Activated CD8-positive, alpha-beta memory T cell treated with anti-CD3 and anti-CD28 coated beads, Interleukin-2, amount 50 U/mL, for 24 hours (primary cell): Measurements from ENCODE around the gene XYLT1.

Experiments used
- DNase-seq: peaks from one replicate; pipeline ENCODE4 v3.0.0-alpha.2; 2020; ENCODE audit errors: extremely low read depth

XYLT1 gene

DNA sequence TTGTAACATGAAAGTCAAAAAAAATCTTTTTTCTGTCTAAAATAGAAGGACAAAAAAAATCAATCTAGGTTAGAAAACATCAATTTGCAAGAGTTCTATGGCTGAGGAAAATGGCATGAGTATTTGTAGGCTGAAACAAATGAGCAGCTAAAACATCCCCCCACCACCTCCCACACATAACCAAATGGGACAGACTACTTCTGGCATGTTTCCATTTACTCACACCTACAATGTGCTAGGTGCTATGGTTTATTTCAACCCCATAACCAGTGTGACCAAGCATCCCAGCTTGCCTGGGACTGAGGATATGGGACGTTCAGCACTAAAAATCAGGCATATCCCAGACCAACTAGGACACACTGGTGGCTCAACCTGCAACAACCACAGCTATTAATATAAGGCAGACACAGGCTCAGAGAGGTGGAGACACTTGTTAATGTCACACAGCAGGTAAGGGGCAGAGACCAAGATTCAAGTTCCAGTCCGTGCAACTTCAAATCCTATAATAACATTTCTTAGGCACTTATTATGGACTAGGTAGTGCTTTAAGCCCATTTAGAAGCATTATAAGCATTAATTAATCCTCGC is 96.0 kb downstream of the XYLT1 start:
- no peak for DNase-seq

DNA sequence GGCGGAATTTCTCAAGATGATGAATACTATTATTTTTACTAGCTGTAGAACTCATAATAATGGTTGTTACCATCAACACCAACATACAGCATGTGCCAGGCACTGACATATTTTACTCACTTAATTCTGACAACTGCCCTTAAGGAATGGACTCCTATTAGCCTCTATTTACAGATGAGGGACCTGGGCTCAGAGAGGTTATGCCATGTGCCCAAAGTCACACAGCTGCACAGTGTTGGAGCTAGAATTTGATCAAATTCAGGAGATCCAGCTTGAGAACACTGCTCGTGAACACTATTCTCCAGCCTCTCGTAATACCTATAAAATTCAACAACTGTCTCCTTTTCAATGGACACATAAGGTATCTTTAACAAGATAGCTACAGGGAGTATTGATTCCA is 97.2 kb downstream of the XYLT1 start:
- DNase-seq = no peak

DNA sequence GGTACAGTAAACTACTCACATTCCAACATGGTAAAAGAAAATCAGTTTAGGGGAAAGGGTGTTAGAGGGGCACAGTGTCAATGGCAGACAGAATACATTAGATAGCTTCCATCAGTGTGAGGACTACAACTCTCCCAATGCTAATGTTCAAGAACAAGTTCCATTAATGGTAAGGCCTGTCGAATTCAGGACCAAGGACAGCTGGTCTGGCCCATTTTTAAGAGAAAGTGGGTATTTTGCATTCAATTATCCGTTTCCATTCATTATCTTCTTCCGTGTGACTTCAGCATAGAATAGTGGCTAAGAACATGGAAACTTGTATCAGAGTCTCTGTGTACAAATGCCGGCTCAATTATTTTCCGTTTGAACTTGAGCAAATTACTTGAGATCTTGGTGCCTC is 98.4 kb downstream of the XYLT1 start:
- DNase-seq = no peak

DNA sequence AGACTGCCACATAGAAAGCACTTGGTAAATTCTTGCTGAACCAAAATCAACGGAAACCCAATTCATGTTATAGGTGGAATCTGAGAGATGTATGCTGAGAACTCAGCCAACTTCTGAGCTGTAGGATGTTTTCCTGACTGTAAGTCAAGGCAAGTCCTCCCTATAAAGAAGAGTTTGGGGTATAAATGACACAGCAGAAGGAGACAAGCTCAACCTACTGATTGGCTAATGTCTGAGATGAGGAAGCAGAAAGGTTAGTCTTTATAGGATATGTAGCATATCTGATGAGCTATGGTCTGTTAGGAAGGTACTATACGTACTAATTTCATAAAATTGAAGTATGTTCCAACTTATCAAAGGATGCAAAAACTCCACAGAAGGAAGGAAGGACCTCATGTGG is 99.5 kb downstream of the XYLT1 start:
- no peak for DNase-seq

DNA sequence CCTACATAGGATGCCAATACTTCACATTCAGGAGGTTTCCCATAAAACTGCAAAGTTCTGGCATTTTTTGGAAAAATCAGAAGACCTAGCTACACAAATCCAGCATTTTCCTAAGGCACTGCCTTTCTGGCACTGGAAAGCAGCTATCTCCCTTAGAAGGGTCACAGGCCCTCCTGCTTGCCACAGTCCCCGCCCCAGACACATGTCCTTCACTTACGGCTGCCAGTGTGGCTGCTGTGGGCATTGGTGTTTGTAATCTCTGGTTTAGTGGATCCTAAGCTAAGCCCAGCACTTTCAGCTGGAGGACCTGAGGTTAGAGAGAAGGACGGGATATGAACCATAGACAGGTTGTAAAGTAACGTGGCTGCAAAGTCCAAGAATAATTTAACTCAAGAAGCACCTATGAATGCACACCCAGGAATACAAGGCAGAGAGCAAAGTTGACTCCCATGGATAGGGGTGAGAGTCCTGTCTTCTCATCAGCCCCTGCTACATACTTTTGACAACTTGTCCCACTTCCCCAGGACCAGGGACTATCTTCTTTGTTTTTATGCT is 100.0 kb downstream of the XYLT1 start:
- DNase-seq = no peak

DNA sequence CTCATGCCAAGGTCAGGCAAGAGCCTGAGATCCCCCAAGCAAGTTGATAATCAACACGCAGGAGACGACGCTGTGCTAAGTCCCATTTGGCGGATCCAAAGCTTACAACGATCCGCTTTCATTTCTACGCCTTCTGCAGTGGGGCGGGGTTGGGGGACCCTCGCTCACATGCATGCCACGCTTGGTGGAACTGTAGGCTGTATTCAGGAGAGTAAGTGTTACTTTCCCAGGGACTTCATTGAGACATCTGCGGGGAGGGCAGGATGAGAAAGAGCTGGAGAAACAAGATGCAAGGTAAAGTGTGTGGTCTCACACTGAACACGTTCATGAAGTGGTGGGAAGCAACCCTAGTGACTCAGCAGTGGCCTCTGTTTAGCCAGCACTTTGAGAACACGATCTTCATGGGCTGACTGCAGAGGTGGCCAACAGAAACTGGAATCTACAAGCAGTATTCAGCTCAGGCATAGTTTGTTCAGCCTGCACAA is 100.5 kb downstream of the XYLT1 start:
- no peak for DNase-seq

DNA sequence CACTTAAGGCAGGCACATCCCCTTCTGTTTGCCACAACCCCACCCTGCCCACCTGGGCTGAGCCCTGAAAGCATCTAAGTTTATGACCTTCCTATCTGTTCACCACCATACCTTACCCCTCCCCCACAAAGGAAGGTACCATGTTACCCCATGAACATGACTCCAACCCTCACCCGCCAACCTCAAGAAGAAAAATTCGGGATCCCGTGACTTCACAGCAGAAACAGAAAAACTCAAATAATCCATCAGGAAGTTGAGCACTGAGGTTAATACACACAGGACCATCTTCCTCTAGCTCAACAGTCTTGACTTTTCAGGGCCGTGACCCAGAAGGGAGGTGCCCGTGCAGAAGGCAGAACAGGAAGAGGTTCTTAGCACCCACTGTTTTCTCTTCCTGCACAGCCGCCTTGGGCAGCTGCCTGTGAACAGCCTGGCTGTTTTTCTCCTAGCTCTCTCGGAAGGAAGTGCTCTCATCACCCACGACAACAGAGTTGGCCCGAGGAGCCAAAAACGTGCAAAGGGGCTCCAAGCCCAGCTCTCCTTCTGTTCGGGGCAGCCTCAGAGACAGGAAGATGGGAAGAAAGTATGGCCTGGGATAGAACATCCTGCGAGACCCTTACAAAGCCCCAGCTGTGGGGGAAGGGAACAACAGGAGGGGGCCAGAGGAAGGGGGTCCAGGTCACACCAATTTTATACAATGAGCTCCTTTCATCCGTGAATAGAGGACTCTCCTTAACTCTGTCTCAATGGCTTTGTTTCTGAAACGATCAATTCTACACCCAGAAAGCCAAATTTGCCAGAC is 101.1 kb downstream of the XYLT1 start:
- DNase-seq = no peak

DNA sequence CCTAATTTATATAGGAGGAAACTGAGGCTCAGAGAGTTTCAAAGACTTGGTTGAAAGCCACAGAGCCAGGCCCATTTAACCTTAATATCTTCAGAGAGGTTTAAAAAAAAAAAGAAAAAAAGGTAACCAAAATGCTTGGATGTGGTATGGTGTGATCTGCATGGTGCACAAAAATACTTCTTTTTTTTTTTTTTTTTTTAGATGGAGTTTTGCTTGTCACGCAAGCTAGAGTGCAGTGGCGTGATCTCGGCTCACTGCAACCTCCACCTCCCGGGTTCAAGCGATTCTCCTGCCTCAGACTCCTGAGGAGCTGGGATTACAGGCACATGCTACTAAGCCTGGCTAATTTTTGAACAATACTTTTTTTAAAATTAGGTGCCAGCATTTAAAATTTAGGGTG is 101.8 kb downstream of the XYLT1 start:
- DNase-seq = no peak

DNA sequence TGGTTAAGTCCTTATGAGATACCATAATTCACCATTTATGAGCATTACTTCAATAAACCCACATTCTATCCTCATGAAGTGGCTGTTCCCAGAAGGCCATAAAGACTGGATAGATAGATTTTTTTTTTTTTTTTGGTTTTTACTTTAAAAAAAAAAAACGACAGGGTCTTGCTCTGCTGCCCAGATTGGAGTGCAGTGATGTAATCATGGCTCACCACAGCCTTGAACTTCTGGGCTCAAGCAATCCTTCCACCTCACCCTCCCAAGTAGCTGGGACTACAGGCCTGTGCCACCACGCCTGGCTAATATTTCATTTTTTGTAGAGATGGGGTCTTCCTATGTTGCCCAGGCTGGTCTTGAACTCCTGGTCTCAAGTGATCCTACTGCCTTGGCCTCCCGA is 102.3 kb downstream of the XYLT1 start:
- no peak for DNase-seq

DNA sequence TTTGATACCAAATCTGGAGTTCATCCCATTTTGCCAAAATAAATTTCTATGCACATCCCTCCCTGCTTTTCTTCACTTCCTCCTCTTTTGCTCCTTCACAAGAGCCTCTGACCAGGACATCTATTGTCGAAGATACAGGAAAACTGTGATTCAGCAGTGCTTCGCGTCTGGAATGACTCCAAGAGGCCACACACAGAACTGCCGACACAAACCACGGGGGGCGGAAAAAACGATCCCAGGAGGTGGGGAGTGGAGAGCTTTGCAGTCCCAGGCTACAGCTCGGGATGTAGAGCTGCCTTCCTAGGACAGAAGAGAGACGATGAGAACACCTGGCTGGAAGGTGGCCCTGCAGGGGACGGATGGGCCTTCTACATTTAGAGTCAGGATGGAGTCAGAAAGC is 102.8 kb downstream of the XYLT1 start:
- DNase-seq = no peak

DNA sequence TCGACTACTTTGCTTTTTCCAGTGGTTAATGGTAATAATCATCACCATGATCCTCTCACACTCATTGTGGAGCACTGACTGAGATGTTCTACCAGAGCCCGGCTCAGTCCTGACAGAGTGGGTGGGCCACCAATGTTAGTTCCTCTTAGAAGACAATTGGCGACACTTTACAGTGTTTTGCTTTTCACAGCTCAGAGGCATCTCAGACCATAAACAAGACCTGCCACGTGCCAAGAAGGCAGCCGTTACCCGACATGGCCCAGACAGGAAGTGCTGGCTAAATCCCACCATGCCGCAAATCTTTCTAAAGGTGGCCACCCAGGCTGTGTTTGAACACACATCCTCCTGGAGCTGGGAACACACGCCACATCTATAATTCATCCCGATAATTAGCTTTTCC is 103.7 kb downstream of the XYLT1 start:
- no peak for DNase-seq

DNA sequence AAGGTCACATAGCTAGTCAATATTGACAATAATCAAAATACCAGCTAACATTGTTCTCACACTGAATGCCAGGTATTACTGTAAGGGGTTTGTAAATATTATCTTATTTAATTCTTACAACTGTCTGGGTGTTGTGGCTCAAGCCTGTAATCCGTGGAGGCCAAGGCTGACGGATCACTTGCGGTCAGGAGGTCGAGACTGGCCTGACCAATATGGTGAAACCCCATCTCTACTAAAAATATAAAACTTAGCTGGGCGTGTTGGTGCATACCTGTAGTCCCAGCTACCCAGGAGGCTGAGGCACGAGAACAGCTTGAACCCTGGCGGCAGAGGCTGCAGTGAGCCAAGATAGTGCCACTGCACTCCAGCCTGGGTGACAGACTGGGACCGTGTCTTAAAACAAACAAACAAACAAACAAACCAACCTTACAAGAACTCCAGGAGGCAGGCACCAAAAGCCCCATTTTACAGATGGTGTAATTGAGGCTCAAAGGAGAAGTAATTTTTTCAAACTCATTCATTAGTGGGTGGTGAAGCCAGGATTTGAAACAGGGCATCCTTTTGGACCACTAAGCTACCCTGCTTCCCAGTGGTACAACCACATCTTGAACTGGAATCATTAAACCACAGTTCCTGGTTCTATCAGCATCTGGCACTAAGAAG is 104.3 kb downstream of the XYLT1 start:
- DNase-seq = no peak

DNA sequence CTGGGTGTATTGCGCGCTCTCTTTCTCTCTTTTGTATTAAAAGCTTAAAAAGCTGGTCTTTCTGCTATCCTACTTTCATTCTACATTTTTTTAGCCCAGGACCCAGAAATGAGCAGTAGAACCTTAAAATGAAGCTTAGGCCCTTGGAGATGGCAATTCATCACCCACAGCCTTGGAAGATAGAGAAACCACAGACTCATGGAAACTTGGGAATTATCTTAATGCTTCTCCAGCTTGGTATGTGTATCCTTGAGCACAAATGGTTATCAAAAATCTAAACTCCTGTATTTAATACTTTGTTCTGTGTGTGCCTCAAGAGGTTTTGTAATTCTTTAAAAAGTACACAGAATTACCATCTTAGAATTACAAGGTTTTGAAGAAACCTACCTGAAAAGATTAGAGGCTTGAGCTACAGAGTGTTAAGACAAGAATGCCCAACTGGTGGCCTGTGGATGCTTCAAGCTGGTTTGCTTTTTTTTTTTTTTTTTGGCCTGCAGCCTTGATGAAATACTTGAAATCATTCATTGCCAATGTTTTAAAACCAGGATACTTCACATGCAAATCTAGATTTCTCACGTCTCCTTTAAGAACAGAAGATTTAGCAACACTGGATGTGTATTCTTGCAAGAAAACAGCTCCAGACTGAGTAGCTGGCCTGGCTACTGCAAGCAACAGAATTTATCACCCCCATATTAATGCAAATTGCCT is 105.0 kb downstream of the XYLT1 start:
- no peak for DNase-seq

DNA sequence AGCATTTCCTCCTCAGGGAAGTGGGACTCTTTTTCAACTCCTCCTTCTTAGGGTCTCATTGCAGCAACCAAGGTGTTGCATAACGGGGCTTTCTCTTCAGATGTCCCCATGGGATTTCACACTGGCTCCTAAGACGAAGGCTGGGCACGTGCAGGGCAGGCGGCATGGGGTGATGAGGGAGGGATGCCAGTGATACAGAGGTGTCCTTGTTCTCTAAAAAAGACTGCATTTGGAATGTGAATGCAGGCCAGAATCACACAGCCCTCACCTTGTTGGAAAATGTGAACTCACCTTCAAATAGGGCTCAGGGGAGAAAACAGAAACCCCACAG is 105.6 kb downstream of the XYLT1 start:
- no peak for DNase-seq

DNA sequence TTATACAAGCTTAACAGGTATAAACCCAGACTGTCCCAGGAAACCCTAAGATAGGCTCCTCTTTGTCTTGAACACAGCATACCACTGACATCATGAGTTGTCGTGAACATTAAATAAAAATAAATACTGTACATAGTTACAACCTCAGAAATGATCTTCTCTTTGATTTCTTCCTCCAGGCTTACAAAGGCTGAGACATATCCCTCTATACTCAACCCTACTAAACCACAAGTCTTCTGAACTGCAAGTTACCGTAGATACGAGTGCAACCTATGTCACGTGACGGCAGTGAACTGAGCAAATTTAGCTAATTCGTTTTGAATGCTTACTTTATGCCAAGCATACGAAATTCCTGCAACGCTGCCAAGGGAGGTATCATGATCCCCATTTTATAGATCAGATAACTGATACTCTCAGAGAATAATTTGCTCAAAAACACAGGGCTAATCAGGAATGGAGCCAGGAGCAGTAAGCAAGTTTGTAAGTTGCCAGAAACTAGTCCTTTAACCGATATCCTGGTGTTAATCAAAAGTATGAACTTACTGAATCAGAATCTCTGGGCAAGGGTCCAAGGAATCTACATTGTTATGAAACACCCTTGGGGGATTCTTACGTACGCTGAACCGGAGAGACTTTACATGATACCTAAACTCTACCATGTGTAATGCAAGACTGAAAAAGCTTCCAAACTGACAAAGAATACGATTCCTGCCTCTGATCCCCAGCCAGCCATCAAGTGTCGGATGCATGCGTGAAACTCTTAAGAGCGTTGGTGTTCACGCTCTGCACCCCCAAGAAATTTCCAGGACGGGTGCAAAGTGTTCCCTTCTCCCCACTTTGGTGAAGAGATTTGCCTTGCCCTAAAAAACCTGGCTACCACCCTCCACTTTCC is 106.2 kb downstream of the XYLT1 start:
- DNase-seq = no peak

DNA sequence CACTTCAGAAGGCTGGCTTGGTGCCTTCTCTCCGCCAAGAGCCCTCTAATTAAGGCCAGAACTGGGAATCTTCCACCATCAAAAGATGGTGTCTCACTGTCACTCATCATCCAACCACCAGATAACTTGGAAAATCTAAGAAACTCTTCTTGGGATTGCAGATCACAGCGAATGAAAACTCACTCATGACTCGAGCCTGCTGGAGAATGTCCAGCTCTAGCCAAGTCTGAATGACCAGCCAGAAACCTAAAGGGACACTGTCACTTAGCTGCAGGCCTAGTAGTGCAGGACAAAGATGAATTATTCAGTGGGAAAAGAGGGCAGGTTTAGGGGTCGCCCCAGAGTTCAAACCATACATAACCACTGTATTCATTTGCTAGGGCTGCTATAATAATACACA is 107.8 kb downstream of the XYLT1 start:
- DNase-seq = no peak

DNA sequence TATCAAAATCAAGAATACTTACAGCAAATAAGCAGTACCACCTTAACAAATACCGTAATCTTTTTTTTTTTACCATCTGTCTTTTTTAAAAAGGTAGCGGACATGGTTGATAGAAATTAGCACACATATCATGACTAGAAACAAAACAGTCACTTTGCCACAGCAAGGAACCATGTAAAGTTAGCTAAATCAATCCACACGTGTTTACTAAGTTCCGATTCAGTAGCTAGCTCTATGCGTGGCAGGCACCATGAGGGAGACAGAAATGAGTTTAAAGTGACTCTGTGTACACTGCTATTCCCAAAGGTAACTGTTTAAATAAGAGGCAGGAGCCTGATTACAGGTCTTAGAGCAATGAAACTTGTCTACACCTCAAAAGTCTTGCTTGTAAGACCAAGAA is 108.6 kb downstream of the XYLT1 start:
- no peak for DNase-seq

DNA sequence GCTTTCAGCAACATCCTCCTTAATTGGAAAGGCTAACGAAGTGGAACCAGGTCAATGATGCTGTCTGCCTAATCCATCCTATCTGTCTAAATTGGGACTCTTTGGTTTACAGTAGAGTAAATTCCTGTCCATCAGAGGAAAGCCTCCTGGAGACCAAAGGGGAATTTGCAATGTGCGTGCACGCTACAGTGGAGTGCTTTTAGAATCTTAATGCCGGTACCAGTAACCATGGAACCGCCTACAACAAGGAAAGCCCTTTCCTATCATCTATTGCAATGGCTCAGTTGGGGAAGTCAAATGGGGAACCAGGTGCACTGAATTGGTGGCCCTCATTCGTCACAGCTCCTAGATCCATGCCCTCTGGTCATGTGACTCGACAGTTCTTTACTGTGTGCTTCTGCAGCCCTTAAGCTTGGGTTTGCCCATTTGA is 110.1 kb downstream of the XYLT1 start:
- DNase-seq = no peak

DNA sequence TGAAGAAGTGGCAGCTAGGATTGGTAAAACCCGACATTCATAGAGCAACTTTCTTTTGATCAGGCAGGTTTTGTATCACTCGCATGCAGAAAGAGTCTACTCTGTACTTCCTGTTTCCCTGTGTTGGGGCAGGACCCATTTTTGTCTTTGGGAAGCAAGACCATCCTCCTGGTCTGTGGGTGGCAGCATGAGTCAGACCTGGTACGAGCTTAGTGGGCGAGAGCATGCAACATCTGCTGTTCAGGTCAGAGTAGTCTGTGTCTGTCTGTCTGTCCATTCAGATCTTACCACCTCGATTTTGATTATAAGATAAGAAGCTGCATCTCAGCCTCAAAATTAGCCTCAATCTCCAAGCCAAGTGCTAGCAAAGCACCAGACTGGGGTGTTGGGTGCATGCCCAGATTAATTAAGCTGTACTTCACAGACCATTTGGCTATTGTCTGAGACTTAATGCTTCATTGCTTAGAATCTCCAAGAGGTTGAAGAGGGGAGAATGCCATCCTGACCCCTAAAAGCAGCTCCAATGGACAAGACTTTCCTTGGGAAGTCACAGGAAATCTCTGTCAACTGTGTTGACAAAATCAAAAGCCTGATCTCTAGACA is 110.9 kb downstream of the XYLT1 start:
- DNase-seq = no peak

DNA sequence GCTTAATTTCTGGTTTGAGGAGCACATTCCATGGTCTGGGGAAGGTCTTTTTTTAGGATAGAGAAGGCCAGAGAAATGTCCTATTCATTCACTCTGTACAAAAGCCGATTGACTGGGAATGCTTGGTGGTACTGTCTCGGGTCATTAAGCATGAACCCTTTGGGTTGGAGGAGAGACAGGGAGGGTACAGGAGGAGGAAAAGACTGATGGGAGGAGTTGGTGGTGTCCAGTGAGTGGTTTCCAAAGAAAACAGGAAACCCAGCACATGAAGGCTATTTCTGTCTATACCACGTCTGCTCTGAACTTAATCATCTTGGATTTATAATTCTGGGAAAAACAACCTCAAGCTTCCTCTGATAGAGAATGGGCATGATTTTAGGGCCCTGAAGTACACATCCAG is 111.9 kb downstream of the XYLT1 start:
- DNase-seq = no peak

DNA sequence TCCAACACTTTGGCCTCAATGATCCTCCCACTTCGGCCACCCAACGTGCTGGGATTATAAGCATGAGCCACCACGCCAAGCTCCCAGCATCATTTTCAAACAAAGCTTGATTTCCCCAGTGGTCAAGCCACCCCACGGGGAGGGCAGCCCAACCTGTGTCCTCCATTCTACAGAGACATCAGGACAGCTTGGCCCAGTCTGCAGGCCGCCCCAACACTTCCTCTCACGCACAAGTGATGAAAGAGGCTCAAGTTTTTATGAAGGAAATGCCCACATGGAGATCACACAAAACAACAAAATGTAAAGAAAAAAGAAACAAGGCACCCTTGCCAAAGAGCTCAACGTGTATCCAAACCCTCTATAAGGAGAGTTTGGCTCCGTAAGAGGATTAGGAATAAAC is 112.4 kb downstream of the XYLT1 start:
- DNase-seq = no peak
